HepG2 (cell line): ENCODE data around the gene NOVA2. TPM values are rescaled to one million over a fixed set of nuclear protein-coding genes. Genes with fewer than 3 reads are reported as not detected.

Experiments used
- ASH2L ChIP-seq: fragments of 300-600, 200-600 bp; sonication (generic); IDR thresholded peaks from 2 replicates; pipeline ENCODE4 v1.7.0; 2017; ENCODE audit warnings: low read depth, mild to moderate bottlenecking, moderate library complexity, mixed read lengths, low read length; ENCODE audit not compliant: insufficient read length
- BRF2 ChIP-seq: sonication (generic); formaldehyde crosslinking; IDR thresholded peaks from 2 replicates; pipeline ENCODE4 v1.8.1; 2022; ENCODE audit warnings: mild to moderate bottlenecking, missing genetic modification reagents
- DZIP1 ChIP-seq: sonication (generic); formaldehyde crosslinking; IDR thresholded peaks from 2 replicates; pipeline ENCODE4 v1.5.0; 2020; ENCODE audit warnings: mild to moderate bottlenecking, missing genetic modification reagents
- ETS1 ChIP-seq: sonication (generic); formaldehyde crosslinking; IDR thresholded peaks from 2 replicates; pipeline ENCODE4 v1.4.0; 2020; ENCODE audit warnings: missing genetic modification reagents
- FOSL2 ChIP-seq: sonication (generic); formaldehyde crosslinking; IDR thresholded peaks from 2 replicates; pipeline ENCODE4 v1.4.0; 2020; ENCODE audit warnings: missing genetic modification reagents
- FOXP4 ChIP-seq: sonication (generic); formaldehyde crosslinking; IDR thresholded peaks from 2 replicates; pipeline ENCODE4 v1.4.0; 2020; ENCODE audit warnings: missing genetic modification reagents
- HDAC2 ChIP-seq: sonication (generic); formaldehyde crosslinking; IDR thresholded peaks from 2 replicates; pipeline ENCODE4 v1.4.0; 2020; ENCODE audit warnings: missing genetic modification reagents
- JUNB ChIP-seq: sonication (generic); formaldehyde crosslinking; IDR thresholded peaks from 2 replicates; pipeline ENCODE4 v1.8.0; 2022; ENCODE audit warnings: missing genetic modification reagents, mild to moderate bottlenecking, borderline replicate concordance
- MAZ ChIP-seq, 2 experiments: sonication (generic) in 1 of 2; formaldehyde crosslinking in 1 of 2; IDR thresholded peaks; 2 replicates each; pipeline versions ENCODE4 v1.5.0 to v1.6.1; 2012 to 2020; ENCODE audit warnings: low read depth in 2 of 2, mild to moderate bottlenecking in 2 of 2, borderline replicate concordance in 1 of 2, improper control_type of control experiment in 1 of 2, low read length in 1 of 2, missing genetic modification reagents in 1 of 2, moderate library complexity in 1 of 2
- PATZ1 ChIP-seq: sonication (generic); formaldehyde crosslinking; IDR thresholded peaks from 2 replicates; pipeline ENCODE4 v1.4.0; 2020; ENCODE audit warnings: missing genetic modification reagents
- RAD51 ChIP-seq: fragments of 450-650 bp; IDR thresholded peaks from 2 replicates; pipeline ENCODE4 v1.6.1; 2016; ENCODE audit warnings: borderline replicate concordance
- ZBTB37 ChIP-seq: sonication (generic); formaldehyde crosslinking; IDR thresholded peaks from 2 replicates; pipeline ENCODE4 v1.4.0; 2020; ENCODE audit warnings: mild to moderate bottlenecking, missing genetic modification reagents
- ZFAT ChIP-seq: sonication (generic); formaldehyde crosslinking; conservative IDR thresholded peaks from 2 replicates; pipeline ENCODE4 v1.8.1; 2023; ENCODE audit warnings: missing genetic modification reagents, inconsistent platforms
- ZNF441 ChIP-seq: sonication (generic); formaldehyde crosslinking; IDR thresholded peaks from 2 replicates; pipeline ENCODE4 v1.7.0; 2021; ENCODE audit warnings: missing genetic modification reagents, borderline replicate concordance
- ZNF546 ChIP-seq: sonication (generic); formaldehyde crosslinking; conservative IDR thresholded peaks from 2 replicates; pipeline ENCODE4 v1.8.1; 2023; ENCODE audit warnings: mild to moderate bottlenecking, missing genetic modification reagents
- ZNF850 ChIP-seq: sonication (generic); formaldehyde crosslinking; conservative IDR thresholded peaks from 2 replicates; pipeline ENCODE4 v1.9.0; 2021; ENCODE audit warnings: mild to moderate bottlenecking, missing genetic modification reagents
- polyA plus RNA-seq, 8 experiments: library from polyadenylated mRNA; depleted of rRNA in 3 of 8; stranded (reverse) in 7 of 8; unstranded in 1 of 8; fragments of >200 nt; fragmentation: Illumina TruSeq in 4 of 8; extraction: Trizol in 4 of 8; gene quantifications; 2 replicates each; pipeline versions ENCODE4 v1.2.1 to v1.2.3, GENCODE V29; 2011 to 2016; ENCODE audit warnings: low read depth in 4 of 8, missing spikeins in 1 of 8, mixed read lengths in 1 of 8; ENCODE audit not compliant: insufficient read depth in 1 of 8
- total RNA-seq, 5 experiments: library from RNA; depleted of rRNA; stranded (reverse); fragments of >200 nt; fragmentation: Illumina TruSeq; extraction: Trizol; gene quantifications; 2 replicates each; pipeline ENCODE4 v1.2.3, GENCODE V29; 2016; ENCODE audit warnings: low read depth in 1 of 5

The NOVA2 gene
- total and polyA plus RNA-seq, 2 of the 13 experiments (the other 11 are each of a cell fraction or from before 2014, with no cell fraction given), result not detected

- TF ChIP-seq ETS1 (CRISPR knock-in tag), result no peak
- no peak for TF ChIP-seq ZFAT
- TF ChIP-seq ZBTB37 (CRISPR knock-in tag), result no peak
- TF ChIP-seq ASH2L, result peak; percentile 62
- TF ChIP-seq PATZ1 (CRISPR knock-in tag), result peak; percentile 54; the same call in 1 of the 2 replicates
- TF ChIP-seq ZNF850 (CRISPR knock-in tag), result no peak
- TF ChIP-seq RAD51, result no peak
- 0 out of 2 replicates have a peak, but pooled peaks have one; percentile 6 for TF ChIP-seq BRF2 (CRISPR knock-in tag)
- TF ChIP-seq FOXP4 (CRISPR knock-in tag), result no peak
- TF ChIP-seq ZNF546 (CRISPR knock-in tag), result no peak; the same call in 1 of the 2 replicates
- no peak for TF ChIP-seq JUNB (CRISPR knock-in tag)
- TF ChIP-seq MAZ (IDR thresholded peaks at IDR 0.05; ENCODE audit: borderline replicate concordance, low read depth, low read length), result no peak
- TF ChIP-seq MAZ (CRISPR knock-in tag; IDR thresholded peaks at IDR 0.05; ENCODE audit: low read depth), result no peak; the same call in 1 of the 2 replicates
- TF ChIP-seq DZIP1, result no peak
- peak; percentile 8; the same call in 1 of the 2 replicates for TF ChIP-seq FOSL2 (CRISPR knock-in tag)
- TF ChIP-seq ZNF441 (CRISPR knock-in tag), result peak; percentile 21; the same call in 1 of the 2 replicates
- no peak for TF ChIP-seq HDAC2 (CRISPR knock-in tag)
These were observed 87.9 kb downstream of the NOVA2 start, which contains the start of gene IRF2BP1 (continued) for GRCh38 chr19:45885556-45886426.
